PC-9 (cell line): ENCODE results near the gene CYP1A1.

Experiments used
- CTCF ChIP-seq: fragments of 200-600 bp; sonication (generic); conservative IDR thresholded peaks from 2 replicates; pipeline ENCODE4 v1.6.1; 2017; ENCODE audit warnings: mixed run types, antibody characterized with exemption, mild to moderate bottlenecking, moderate library complexity
- EZH2 ChIP-seq: fragments of 200-600 bp; sonication (generic); IDR thresholded peaks from 2 replicates; pipeline ENCODE4 v1.8.0; 2017; ENCODE audit warnings: antibody characterized with exemption, low read depth

GRCh38 chr15:74696808-74697207, 28.5 kb downstream of the CYP1A1 start:
- TF ChIP-seq CTCF (no peak), EZH2 (no peak)
